Fibroblast of skin of abdomen (primary cell): Measurements from ENCODE around the gene DRD4.
"Not testable (repeated sequence)": the region's sequence is repeated elsewhere in the genome, so short reads cannot be mapped to it uniquely, and the experiment has no call there.

ENCODE experiments used
- DNase-seq: peaks from one replicate; pipeline ENCODE4 v3.0.0-alpha.2; 2013

Gene DRD4

DNA sequence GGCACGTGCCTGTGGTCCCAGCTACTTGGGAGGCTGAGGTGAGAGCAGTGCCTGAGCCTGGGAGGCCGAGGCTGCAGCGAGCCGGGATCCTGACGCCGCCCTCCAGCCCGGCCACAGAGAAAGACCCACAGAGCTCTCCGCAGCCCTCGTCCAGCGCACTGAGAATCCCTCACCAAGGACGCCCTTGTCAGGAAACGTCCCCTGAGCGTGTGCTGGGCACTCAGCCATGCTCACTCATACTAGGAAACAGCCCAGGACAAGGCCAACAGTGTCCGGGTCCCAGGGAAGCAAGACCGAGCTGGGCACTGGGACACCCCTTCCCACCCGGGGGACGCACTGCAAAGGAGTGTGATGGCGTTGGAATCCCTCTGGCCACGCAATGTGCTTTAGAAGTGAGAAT lies 43.4 kb downstream of the DRD4 start:
- no peak for DNase-seq

DNA sequence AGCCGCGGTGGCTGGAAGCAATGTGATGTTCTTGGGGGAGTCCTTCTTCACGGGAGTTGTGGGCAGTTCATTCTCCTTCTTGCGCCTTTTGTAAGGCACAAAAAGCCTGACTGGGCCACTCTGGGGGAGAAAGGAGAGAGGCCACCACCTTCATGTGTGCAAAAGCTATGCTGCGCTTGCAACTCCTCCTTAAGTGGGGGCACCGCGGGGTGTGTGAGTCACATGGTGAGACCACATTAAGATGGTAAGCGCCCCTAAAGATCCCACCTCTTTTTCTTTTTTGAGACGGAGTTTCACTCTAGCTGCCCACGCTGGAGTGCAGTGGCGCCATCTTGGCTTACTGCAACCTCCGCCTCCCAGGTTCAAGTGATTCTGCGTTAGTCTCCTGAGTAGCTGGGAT lies 43.9 kb downstream of the DRD4 start:
- no peak for DNase-seq

DNA sequence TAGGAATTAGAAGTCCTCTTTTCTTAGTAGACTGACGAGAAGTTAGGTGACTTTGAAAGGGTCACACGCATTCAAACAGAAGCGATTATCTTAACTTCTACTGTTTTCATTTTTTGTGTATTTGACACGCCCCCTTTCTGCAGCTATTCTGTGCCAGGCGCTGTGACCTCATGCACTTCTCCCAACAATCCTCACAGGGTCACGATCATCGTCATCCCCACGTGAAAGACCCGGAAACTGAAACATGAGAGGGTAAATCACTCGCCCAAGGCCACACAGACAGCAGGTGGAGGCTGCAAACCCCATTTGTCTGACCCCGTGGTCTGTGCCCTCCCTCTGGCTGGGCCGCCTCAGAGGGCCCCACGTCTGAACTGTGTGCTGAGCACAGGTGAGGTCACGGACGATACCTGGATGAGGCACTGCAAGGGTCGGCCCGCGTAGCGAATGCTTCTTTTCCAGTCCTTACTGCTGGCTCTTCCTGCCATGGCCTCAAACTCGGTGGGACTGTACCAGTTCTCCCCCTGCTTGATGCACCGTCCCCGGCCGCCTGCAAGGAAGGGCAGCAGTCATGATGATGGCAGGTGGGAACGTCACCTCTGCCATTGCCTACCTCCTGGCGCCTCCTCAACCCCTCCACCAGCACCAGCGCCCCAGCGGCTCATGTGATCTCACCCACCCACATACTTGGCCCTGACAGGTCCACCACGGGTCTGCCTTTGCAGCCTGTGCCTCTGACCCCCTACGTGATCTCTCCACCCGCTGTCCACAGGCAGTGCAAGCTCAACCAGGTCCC lies 49.6 kb downstream of the DRD4 start:
- no peak for DNase-seq

DNA sequence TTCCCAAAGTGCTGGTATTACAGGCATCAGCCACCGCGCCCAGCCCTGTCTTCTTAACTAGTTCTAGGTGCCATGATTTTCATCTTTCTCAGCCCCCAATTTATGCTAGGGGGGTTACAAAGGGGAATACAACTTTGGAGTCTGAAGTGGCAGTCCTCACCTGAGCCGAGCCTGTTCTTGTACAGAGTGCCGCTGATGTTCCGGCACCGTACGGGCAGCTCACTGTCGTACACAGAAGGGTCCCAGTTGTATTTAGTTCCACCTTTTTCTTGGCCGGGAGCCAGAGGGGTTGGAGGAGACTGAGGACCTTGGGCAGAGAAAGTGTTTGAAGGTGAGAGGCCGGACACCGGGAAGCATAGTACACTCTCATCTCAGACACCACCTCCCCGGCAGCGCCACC lies 50.7 kb downstream of the DRD4 start:
- DNase-seq, result no peak

DNA sequence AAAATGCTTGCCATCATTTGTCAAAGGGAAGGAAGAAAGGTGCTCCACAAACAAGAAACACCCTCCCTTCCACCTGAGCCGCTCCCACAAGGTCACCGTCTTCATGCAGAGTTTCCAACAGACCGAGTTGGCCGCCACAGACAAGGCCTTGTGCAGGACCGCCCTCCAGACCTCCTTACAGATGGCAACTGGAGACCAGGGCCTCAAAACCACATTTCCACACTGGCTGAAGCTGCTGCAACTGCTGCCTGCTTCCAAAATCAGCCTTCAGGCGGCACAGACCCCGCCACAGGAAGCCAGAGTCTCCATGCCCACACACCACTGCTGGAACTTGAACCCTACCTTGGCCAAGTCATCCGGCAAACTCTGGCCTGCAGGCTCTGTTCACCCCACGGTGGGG lies 51.6 kb downstream of the DRD4 start:
- no peak for DNase-seq

DNA sequence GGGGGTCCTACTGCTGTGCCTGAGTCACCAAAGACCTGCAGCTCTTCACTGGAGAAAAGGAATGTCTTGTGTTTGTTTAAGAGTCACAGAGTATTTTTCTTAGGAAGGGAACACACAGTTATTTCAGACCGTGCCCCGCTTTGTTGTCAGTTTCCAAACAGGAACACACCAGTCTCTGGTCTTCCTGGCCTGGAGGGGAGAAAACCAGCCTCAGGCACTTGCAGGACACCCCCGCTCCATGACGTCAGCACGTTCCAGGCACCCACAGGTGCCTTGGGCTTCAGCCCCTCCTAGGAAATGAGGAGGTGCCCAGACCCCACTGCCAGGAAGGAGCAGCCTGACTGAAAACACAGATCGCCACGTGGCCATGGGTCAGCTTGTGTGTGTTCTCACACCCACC lies 52.6 kb downstream of the DRD4 start:
- DNase-seq, result no peak

DNA sequence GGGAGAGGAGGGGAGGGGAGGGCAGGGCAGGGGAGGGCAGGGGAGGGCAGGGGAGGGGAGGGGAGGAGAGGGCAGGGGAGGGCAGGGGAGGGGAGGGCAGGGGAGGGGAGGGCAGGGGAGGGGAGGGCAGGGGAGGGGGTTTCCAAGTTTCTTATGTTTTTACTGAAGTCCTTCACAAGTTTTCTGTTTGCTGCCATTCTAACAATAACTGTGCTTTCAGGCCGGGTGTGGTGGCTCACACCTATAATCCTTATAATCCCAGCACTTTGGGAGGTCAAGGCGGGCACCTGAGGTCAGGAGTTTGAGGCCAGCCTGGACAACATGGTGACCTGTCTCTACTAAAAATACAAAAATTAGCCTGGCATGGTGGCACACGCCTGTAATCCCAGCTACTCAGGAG lies 53.2 kb downstream of the DRD4 start:
- not testable (repeated sequence) for DNase-seq
